Putamen (tissue), 1 donor: ENCODE results near the gene ATXN10.

Experiments
- DNase-seq: peaks from one replicate; pipeline ENCODE4 v3.0.0-alpha.2; 2016; ENCODE audit warnings: low spot score

The ATXN10 gene

DNA sequence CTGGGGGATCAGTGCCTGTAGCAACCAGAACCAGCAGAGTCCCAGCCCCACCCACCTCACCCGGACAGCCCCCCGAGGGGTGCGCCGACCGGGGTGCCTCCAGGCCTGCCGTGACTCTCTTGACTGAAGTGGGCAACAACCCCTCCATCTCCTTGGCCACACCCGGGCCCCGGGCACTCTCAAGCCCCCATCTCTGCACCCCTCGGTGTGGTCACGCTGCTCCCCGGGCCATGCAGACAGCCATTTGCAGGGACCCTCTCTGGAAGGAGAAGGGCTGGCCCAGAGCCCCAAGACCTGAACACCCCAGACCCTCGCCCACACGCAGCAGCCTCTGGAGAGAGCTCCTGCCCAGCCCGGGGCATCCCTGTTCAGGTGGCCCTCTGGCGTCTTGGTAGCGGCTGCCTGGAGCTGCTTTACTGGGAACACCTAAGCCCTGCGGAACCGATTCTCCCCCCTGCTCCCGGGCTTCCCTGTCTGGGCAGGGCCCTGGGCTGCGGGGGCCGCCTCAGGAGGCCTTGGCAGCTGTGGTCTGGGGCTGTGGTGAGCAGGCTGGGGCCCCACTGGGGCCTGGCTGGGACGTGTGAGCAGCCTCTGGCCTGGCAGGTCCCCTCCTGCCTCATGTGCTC is 220.5 kb downstream of the ATXN10 start:
- no peak for DNase-seq

- no peak for DNase-seq
These were observed 221.2 kb downstream of the ATXN10 start for GRCh38 chr22:45892681-45893461.

- DNase-seq, result no peak
These were observed 221.9 kb downstream of the ATXN10 start for GRCh38 chr22:45893516-45893915.
